BJ (cell line): Measurements from ENCODE around the gene AVP. TPM values are rescaled to one million over a fixed set of nuclear protein-coding genes. Genes with fewer than 3 reads are reported as not detected.
"Not testable (repeated sequence)": the region's sequence is repeated elsewhere in the genome, so short reads cannot be mapped to it uniquely, and the experiment has no call there.

Experiments
- CTCF ChIA-PET: fragments of 350-600 bp; formaldehyde crosslinking; extraction: SDS; loops from one replicate; lab custom pipeline; 2021; ENCODE audit warnings: antibody characterized with exemption, inconsistent platforms; lab: Yijun Ruan, JAX
- POLR2A ChIA-PET: fragments of 300-600 bp; sonication (Branson Sonifier 250); formaldehyde crosslinking; extraction: SDS; loops from one replicate; lab custom pipeline; 2021; ENCODE audit warnings: antibody characterized with exemption; lab: Charles Lee
- DNase-seq: peaks from one replicate; pipeline ENCODE4 v3.0.0-alpha.2; 2011; ENCODE audit warnings: low read depth
- H3K27me3 ChIP-seq: 2 replicates; pipeline ENCODE4 v1.6.0; 2011; ENCODE audit warnings: low read length; ENCODE audit not compliant: control insufficient read depth, insufficient read depth
- H3K36me3 ChIP-seq: 2 replicates; pipeline ENCODE4 v1.5.1; 2011; ENCODE audit warnings: low read length; ENCODE audit not compliant: control insufficient read depth, insufficient read depth
- H3K4me3 ChIP-seq: 2 replicates; pipeline ENCODE4 v1.5.1; 2011; ENCODE audit warnings: low read depth, mild to moderate bottlenecking, control low read depth, low read length
- polyA plus RNA-seq: library from polyadenylated mRNA; depleted of rRNA; stranded (reverse); fragments of >200 nt; gene quantifications from 2 replicates; pipeline ENCODE4 v1.2.3, GENCODE V29; 2011
- TF ChIP-seq, protein P1 (sequence below): IDR thresholded peaks from 2 replicates; pipeline ENCODE4 v1.5.1; 2011; ENCODE audit warnings: low read depth, mild to moderate bottlenecking, control low read depth, inconsistent platforms, low read length, moderate library complexity; ENCODE audit not compliant: insufficient read depth

AVP gene
- polyA plus RNA-seq, 1 experiment: not detected

DNA sequence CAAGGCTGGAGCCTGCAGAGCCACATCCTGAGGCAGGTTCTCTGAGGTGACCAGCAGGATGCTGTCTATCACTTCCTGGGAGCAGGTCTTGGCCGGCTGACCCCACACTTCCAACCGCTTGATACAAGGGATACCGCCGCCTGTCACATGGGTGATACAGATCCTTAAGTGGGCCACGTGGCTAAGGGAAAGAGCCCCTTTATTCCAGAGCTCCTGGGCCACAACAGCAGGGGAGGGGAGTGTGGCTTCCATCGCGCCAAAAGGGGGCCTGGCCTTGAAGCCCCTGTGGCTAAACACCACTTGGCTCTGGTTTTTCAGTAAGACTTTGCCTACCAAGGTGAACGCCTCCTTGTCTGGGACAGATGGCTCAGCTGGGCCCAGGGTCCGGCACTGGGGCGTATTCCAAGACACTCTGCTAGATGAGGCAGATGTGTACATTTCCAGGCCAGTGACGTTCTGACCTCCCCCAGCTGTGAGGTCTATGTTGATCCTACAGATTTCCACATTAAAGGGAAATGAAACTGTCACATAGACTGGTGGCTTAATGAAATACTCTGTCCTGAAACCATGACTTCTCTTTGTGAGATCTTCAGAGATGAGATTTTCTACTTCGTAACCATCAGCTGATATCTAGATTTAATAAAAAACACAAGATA lies 37.6 kb upstream of the AVP start:
- POLR2A ChIA-PET: no interaction called here
- H3K36me3 ChIP-seq: peaks cover 14% of the 10 kb centered on the region
- TF ChIP-seq, protein P1, sequence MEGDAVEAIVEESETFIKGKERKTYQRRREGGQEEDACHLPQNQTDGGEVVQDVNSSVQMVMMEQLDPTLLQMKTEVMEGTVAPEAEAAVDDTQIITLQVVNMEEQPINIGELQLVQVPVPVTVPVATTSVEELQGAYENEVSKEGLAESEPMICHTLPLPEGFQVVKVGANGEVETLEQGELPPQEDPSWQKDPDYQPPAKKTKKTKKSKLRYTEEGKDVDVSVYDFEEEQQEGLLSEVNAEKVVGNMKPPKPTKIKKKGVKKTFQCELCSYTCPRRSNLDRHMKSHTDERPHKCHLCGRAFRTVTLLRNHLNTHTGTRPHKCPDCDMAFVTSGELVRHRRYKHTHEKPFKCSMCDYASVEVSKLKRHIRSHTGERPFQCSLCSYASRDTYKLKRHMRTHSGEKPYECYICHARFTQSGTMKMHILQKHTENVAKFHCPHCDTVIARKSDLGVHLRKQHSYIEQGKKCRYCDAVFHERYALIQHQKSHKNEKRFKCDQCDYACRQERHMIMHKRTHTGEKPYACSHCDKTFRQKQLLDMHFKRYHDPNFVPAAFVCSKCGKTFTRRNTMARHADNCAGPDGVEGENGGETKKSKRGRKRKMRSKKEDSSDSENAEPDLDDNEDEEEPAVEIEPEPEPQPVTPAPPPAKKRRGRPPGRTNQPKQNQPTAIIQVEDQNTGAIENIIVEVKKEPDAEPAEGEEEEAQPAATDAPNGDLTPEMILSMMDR: no peak
- CTCF ChIA-PET: interaction anchor here (0.8 kb wide), 1 partner anchor 69 kb away, joined by 5 read pairs; no protein-coding TSS in a partner anchor
- no peaks in the 10 kb centered on the region for H3K27me3 ChIP-seq
- no peak overlapping the region for H3K4me3 ChIP-seq
- DNase-seq: no peak

DNA sequence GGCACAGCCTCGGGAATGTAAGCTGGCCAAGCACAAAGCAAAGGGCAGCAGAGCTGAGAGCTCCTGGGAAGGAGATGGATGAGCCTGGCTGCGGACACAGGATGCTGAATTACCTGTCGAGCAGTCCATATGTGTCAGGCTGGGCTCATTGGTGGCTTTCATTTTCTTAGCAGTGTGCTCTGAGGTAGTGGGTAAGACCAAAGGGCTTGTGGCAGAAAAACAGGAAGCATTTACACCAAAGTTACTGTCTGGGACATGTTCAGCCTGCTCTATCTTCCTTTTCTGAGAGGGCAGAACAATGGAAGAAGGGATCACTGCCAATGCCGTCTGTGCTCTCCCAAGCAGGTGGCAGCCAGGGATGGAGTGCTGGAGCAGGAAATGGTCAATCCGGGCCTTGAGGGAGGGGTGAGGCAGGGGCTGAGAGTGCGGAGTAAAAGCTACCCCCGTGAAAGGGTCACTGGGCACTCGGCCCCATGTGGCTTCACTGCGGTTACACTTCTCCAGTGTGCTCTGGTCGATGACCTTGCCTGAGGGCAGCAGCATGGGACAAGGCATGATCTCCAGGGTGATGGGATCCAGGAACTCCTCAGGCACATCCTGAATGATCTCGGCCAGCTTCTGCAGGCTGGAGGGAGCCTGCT lies 36.9 kb upstream of the AVP start:
- H3K36me3 ChIP-seq: peaks cover 14% of the 10 kb centered on the region
- CTCF ChIA-PET: interaction anchor here (1.0 kb wide), 1 partner anchor 68 kb away, joined by 3 read pairs; no protein-coding TSS in a partner anchor

DNA sequence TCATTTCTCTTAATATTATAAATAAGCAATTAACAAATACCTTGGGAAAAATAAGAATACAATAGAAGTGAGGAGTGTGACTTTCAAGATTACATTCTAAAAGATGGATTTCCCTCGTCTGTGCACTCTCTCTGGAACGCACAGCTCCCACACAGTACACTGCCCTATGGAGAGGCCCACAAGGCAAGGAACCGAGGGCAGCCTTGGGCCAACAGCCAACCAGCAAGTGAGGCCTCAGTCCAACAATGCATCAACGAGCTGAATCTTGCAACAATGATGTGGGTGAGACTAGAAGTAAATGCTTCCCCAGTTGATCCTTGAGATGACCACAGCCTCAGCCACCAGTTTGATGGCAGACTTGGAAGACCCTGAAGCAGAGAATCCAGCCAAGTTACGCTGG lies 34.5 kb upstream of the AVP start:
- POLR2A ChIA-PET: no interaction called here
- H3K4me3 ChIP-seq: no peak overlapping the region
- no peak for DNase-seq
- H3K27me3 ChIP-seq: no peaks in the 10 kb centered on the region
- TF ChIP-seq, protein P1: no peak
- H3K36me3 ChIP-seq: peaks cover 16% of the 10 kb centered on the region
- CTCF ChIA-PET: interaction anchor here (0.6 to 5.8 kb wide), 10 partner anchors 10 to 203 kb away, joined by 3 to 35 read pairs (median 3); no protein-coding TSS in a partner anchor

More for the DNA sequence above, 36.9 kb upstream of the AVP start:
- no peaks in the 10 kb centered on the region for H3K27me3 ChIP-seq
- TF ChIP-seq, protein P1: no peak
- POLR2A ChIA-PET: no interaction called here
- DNase-seq: no peak
- H3K4me3 ChIP-seq: no peak overlapping the region

DNA sequence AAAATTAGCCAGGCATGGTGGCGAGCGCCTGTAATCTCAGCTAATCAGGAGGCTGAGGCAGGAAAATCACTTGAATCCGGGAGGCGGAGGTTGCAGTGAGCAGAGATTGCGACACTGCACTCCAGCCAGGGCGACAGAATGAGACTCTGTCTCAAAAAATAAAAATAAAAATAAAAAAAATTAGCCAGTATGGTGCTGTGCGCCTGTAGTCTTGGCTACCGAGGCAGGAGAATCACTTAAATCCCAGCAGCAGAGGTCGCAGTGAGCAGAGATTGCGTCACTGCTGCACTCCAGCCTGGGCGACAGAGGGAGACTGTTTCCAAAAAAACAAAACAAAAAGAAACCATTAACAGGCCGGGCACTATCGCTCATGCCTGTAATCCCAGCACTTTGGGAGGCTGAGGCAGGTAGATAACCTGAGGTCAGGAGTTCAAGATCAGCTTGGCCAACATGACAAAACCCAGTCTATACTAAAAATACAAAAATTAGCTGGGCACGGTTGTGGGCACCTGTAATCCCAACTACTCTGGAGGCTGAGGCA lies 33.4 kb upstream of the AVP start:
- TF ChIP-seq, protein P1: peak; percentile 74
- DNase-seq: peak; percentile 24
- POLR2A ChIA-PET, H3K27me3 ChIP-seq, H3K4me3 ChIP-seq: not testable (repeated sequence)
- peaks cover 18% of the 10 kb centered on the region for H3K36me3 ChIP-seq
- CTCF ChIA-PET: interaction anchor here (1.0 to 5.8 kb wide), 12 partner anchors 10 to 204 kb away, joined by 3 to 35 read pairs (median 3); no protein-coding TSS in a partner anchor

DNA sequence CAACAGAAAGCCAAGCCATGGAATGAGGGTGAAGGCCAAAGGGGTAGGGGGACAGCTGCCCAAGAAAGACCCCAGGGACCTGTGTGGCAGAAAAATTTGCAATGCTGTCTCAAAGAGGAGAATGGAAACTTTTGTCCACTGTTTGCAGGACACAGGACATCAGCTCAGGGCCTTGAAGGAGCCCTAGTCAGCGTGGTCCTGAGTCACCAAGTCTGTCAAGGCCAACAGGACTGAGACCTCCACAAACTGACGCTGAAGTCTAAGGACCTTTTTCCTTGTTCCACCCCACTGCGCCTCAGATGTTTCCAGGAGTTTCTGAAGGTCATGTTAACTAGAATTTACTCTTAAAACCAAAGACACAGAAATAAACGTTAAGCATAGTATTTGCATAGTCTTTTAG lies 31.8 kb upstream of the AVP start:
- no peak for DNase-seq
- peaks cover 8% of the 10 kb centered on the region for H3K36me3 ChIP-seq
- no peaks in the 10 kb centered on the region for H3K27me3 ChIP-seq
- CTCF ChIA-PET: interaction anchor here (0.9 to 5.8 kb wide), 4 partner anchors 8 to 63 kb away, joined by 3 to 35 read pairs (median 10); no protein-coding TSS in a partner anchor
- POLR2A ChIA-PET: no interaction called here
- H3K4me3 ChIP-seq: no peak overlapping the region
- TF ChIP-seq, protein P1: no peak
